Cardiac atrium fibroblast (primary cell): ENCODE data around the gene SMNDC1. TPM values are rescaled to one million over a fixed set of nuclear protein-coding genes. Genes with fewer than 3 reads are reported as not detected.

Experiments used
- total RNA-seq: library from RNA; depleted of rRNA; stranded (reverse); fragments of >200 nt; gene quantifications from 2 replicates; pipeline ENCODE4 v1.2.3, GENCODE V29; 2015

SMNDC1 gene
- 4.3 and 4.9 TPM in 2 replicates for total RNA-seq

DNA sequence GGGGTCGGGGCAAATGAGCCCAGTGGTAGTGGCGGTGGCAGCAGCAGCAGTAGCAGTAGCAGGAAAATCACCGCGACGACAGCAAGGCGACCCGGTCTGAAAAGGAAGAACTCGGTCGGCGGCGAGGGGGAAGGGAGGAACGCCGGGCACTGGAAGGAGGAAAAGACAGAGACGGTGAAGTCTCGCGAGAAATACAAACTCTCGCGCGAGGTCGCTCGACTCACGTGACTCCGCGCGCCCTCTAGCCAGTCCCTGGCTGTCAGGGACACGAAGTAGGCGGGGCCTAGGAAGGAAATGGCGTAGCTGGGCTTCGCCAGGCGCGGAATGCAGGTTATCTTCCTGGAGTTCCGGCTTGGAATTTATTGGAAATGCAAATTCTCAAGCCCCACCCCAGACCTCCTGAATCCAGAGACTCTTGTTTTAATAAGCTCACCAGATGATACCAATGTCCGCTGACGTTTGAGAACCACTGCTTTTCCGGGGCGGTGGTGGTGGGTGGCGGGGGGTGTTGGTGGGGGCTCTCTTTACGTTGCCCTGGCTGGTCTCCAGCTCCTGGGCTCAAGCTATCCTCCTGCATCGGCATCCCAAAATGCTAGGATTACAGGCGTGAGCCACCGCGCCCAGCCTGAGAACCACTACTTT, at the start of gene SMNDC1:
SMNDC1 (minus strand) TSS at position 141 of the 642 bp plus-strand sequence. CDS start 1,333 bp downstream, outside the sequence.

Other genes with a start within 250 kb of the SMNDC1 start
- gene MXI1, start 97.3 kb downstream of the SMNDC1 start, total RNA-seq, result 31.2 and 32.1 TPM in 2 replicates
- gene DUSP5, start 193.0 kb upstream of the SMNDC1 start, total RNA-seq, result 17.7 and 28.5 TPM in 2 replicates